NCI-H1048 (cell line): Measurements from ENCODE around the gene ARHGAP40.

Source experiments
- DNase-seq: peaks from one replicate; lab custom pipeline; 2025; lab: John Stamatoyannopoulos, UW

The ARHGAP40 gene

DNA sequence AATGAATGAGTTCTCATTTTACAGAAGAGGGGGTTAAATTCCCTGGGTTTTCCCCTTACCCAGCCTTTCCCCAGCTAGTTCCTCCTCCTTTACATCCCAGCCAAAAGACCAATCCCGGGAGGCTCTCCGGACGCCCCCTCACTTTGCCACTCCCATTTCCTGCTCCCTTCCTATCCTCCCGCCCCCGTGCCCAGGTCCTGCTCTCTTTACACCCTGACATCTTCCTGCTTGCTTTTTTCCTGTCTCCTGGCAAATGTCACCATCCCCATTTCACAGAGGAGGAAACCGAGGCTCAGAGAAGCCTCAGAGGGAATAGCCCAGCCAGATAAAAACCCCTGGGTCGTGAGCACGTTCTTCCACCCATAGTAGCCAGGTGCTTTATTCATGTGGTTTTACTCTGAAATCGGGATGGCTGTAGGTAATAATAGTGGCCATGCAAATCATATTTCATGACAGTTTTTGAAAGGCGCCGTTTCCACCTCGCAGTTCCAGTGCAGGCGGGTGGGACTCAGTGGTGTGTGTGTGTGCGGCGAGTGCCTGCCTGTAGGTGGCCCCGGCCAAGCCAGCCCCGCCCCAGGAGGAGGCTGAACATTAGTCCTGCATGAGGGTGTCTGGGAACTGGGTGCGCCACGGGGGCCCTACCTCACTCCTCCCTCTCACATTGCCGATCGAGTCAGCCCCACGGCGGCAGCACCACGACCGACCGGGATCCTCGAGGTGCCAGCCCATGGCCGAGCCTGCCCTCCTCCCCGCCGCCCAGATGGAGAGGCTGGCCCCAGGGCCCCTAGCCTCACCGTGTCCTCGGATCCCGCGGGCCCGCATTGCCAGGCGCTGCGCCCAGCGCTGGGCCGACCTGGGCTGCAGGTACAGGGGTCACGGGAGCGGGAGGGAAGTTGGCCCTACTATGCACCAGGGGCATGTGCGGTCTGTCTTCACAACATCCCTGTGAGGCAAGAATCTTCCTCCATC, at the start of gene ARHGAP40:
Gene ARHGAP40, plus strand, starts transcription at position 594 of the 969 bp plus-strand sequence.
- DNase-seq, result no peak

DNA sequence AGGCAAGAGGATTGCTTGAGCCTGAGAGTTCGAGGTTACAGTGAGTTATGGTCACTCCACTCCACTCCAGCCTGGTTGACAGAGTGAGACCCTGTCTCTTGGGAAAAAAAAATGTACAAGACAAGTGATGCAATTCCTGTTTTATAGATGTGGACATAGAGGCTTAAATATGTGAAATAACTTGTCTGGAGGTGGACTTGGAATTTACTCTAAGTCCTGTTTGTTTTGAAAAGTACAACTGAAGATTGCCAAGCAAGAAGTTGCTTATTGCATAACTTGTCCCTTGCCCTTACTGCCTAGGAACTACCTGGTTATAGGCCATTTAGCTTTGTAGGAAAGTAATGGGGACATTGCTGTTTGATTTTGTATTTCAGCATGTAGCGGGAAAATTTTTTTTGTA, 46.6 kb upstream of the ARHGAP40 start:
- DNase-seq, result no peak

DNA sequence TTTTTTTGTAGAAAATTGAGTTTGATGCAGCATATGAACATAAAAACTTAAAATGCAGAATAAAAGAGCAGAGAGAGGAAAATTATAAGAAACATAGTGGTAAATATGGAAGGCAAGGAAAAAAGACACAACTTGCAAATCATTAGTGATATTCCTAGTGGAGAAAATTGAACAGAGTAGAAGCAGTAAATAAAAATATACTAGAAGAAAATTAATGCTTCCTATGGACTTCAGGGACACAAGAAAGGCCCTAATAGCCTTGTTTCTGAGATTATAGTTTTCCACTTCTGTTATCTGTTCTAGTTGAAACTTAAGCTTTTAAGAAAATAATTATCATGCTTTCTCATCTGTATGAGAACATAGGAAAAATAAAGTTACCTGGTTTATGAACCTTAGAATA, 46.2 kb upstream of the ARHGAP40 start:
- no peak for DNase-seq

DNA sequence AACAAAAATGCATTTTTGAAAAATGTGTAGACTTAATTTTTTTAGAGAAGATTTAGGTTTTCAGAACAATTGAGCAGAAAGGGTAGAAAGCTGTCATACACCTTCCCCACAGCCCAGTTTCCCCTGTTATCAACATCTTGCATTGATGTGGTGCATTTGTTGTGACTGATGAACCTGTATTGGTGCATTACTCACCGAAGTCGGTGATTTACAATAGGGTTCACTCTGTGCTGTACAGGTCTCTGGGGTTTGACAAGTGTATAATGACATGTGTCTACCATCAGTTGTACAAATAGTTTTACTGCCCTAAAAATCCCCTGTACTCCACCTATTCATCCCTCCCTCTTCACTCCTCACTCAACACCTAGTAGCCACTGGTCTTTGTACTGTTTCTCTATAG, 44.4 kb upstream of the ARHGAP40 start:
- DNase-seq, result no peak

DNA sequence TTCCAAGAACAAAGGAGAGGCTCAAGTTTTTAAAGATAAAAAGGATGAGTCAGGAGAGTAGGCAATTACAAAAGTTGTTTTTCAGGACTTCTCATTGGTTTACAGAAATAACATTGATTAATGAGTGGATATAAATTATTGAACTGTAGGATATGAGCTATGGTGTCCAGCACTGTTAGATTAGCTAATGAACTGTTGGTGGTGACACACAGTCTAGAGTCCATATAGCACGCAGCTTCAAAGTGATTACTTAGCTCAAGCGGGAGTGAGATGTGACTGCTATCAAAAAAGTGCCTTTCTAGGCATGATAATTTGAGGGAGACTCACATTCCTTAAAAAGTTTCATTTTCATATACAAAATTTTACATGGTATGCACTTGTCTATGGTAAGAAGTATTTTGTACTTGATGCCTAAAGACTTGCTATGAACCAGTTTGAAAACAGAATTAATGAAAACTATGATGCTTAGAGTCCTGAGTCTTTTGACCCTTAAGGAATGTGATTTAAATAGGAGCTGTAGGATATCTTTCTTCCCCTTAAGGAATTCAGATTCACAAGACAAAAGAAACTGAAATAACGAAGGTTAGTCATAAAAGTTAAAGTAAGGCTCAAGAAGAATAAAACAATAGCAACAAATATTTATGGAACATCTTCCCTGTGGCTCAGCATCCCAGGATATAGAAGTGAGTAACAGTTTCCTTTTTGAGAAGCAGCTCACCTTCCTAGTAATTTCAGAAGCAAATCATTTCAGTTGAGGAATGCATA, 42.8 kb upstream of the ARHGAP40 start:
- DNase-seq, result no peak

DNA sequence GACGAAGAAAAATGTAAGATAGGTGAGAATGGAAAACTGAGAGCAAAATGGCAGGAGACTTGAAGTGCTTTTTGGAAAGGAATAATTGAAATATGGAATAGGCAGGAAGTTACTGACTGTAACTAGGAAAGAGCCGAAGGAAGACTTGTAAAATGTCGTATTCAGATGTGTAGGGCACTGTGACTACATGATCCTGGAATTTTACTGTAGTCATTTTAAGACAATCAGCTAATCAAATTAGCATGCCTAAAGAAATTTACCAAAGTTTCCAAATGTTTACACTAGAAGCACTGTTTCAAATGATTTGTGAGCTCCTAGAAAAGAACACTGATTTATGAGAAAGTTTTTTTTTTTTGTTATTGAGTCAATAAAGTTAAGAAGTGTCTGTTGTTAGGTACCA, 41.8 kb upstream of the ARHGAP40 start:
- DNase-seq, result no peak

DNA sequence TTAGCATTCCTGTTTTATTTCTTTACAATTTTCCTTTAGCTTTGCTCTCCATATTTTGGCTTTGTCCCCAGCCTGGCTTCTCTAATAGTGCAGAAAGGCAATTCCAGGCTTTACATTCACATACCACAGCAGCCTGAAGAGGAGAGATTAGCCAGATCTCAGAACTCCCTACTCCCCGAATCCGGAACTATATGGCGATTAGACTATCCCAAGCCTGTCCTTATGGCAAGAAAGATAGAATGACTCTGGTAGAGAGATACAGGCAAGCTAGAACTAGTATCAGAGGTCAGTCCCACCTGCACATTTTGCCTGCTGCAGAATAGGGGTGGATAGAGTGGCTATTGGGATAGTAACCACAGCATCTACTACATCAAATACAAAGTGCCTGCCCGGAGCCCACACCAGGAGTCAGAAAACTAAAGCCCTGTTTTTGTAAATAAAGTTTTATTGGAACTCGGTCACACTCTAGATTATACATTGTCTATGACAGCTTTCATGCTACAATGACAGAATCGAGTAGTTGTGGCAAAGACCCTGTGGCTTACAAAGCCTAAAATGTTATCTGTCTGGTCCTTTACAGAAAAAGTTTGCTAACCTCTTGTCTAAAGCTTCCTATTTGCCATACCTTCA, 37.7 kb upstream of the ARHGAP40 start:
- DNase-seq, result no peak

DNA sequence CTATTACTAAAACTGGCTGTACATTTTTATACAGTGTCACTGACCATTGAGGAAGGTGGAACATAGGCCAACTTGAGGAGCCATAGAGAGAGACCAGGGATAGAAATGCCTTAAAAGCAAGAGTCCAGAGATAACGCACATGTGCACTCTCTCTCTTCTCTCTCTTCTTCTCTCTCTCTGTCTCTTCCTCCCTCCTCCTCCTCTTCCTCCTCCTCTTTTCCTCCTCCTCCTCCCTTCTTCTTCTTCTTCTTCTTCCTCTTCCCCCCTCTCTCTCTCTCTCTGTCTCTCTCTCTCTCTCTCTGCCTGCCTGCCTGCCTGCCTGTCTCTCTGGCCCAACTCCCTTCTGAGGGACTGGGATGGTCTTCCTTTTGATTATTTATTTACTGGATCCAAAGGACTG, 36.9 kb upstream of the ARHGAP40 start:
- no peak for DNase-seq

DNA sequence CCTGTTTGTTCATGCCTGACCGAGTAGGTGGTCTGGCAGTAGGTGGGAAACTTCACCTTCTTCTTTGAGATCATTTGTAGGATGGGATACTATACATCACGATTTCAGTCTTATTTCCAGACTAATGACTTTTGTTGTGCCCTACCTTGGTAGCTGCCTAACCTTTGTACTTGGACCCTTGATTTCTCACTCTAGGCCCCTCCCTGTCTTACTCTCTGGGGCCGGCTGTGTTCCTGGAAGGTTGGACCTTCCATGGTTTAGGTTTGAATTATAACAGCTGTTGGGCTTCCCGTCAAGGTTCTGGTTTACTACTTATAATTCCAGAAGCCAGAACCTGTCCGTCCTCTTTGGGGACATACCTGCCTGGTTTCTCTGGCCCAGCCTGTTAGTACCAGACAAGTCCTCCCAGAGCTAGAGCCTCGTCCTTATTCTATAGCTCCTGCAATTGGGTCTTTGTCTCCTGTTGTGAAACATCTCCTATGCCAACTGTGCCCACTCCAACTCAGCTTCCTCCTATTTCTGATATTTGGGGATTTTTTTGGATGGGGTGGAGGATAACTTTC, 35.5 kb upstream of the ARHGAP40 start:
- DNase-seq, result no peak

DNA sequence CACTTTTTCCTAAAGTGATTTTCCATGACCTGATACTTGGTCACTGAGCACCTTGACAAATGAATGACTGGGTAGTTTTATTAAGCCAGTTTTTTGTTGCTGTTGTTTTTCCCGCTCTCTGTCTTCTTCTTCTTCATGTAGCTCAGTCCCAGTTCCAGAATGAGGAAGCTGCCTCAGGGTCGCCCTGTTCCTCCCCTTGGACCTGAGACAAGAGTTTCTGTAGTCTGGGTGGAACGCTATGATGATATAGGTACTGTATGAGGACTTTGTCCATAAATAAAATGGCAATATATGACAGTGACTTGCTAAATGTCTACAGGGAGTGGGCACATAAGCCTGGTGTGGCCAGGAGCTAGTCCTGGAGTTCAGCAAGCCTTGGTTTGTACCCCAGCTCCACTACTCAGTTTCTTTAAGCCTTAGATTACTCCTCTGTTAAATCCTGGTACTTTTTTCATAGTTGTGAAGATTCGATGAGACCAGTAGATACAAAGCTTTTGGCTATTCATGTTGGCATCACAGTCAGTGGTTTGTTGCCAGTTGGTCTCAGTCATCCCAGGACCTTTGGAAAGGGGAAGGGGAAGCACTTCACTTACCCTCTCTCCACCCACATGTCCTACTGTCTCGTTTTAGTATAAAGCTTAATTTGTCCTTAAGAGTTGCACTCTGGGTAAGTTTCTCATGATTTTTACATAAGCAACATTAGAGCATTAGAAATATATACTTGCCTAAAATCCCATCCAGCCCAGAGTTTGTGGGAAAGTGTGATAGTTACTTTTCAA, 31.7 kb upstream of the ARHGAP40 start:
- no peak for DNase-seq

DNA sequence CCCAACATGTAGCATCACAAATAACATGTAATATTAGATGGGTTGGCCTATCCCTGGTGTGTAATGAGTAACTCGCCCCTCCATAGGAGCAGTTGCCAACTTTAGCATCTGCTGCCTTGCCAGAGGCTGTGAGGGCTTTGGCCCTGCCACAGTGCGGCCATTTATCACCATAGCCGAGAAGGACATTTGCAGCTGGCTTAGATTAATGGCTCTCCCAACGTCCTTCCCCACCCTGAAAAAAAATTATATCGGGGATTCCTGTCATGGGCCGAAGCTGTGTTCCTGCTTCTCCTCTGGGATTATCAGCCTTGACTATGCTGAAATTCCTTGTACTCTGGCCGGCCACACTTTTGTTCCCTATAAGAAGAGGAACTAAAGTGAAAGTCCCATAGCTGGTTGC, 28.2 kb upstream of the ARHGAP40 start:
- no peak for DNase-seq

DNA sequence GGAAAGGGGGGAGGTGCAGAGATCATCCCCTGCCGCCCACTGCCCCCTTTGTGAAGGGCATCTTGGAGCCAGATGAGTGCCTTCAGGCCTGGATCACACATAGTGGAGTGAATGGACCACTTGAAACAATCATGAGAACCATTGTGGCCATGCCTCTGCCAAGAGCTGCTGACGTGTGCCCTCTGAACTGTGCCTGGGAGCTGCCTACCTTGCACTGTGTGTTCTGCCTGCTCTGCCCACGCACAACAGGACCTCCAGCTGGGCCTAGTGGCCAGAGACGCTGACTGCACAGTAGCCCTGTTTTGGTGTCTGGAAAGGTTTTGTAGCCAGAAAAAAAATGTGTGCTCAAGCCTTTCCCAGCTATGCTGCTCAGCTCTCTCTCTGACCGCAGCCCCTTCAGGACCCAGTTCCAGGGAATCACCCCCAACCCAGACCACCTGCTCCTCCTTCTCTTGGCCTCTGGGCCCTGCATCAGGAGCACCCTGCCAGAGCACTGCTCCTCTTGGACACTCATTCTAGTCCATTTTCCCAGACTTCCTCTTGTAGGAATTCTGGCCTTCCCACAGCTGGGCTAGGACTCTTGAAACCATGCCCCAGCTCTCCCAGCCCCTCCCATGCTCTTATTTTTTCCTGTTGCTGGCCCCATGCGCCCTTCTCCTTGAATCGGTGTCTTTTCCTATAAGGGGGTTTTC, 22.2 kb upstream of the ARHGAP40 start:
- no peak for DNase-seq

DNA sequence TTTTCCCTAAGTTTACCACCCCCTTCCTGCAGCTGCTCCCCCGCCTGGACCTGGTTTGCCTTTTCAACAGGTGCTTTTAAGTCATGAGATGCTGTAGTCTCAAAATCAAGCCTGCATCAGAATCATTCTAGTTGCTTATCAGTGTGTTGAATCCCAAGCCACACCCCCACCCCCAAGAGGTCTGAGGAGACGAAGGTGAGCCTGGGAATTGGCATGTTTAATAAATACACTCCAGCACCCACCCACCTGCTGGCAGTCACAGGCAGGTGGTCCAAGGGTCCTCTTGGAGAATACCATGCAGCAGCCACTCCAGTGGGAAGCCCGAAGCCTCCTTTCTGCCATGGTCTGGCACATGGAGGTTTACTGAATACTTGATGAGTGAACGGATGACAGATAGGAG, 21.7 kb upstream of the ARHGAP40 start:
- DNase-seq, result no peak

DNA sequence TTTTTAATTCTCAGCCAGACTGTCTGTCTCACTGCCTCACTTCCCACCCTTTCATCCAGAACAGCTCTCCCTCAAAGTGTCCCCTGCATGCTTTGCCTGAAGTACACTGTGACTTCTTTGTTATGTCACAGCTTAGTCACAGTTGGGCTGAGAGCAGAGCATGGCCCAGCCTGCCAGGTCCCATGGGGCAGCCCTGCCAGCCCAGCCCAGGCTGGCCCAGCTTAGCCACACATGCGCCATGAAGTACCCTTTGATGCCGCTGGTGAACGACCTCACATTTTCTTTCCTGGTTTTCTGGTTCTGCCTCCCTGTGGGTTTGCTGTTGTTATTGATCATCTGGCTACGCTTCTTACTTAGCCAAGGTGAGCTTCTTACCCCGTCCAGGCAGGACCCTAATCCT, 20.6 kb upstream of the ARHGAP40 start, which contains the start of gene ADIG:
Gene ADIG, plus strand, starts transcription at position 185 of the 400 bp plus-strand sequence. Its CDS starts 54 bp downstream, at position 239.
- DNase-seq, result no peak

DNA sequence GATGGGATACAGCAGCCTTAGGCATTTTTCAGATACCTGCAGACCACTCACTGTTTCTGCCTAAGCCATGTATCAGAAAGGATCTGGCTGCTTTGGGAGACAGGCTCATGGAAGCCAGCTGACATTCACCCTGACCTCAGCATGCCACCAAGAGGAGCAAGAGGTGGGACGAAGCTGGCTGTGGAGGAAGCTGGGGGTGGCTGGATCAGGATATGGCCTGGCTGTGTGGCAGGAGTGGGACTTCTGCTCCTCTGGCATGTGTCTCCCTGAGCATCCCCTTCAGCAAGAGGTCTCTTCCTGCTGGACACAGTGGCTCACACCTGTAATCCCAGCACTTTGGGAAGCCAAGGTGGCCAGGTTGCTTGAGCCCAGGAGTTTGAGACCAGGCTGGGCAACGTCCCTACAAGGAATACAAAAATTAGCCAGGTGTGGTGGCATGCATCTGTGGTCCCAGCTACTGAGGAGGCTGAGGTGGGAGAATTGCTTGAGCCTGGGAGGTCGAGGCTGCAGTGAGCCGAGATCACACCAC, 19.7 kb upstream of the ARHGAP40 start:
- no peak for DNase-seq

DNA sequence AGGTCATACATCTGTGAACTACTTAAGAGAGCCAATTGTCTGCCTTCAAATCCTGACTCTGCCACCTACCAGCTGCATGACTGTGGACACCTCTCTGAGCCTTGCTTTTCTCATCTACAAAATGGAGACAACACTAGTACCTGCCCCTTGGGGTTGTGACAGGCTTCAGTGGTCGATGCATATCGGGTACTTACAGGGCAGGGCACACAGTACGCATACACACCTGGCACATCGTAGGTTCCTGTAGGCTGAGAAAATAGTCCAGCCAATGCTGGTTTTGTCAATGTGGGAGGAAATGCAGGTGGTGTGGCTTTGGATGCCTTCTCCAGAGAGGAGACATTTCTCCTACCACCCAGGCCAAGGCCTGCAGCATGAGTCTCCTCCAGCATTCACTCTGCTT, 18.3 kb upstream of the ARHGAP40 start:
- DNase-seq, result no peak

DNA sequence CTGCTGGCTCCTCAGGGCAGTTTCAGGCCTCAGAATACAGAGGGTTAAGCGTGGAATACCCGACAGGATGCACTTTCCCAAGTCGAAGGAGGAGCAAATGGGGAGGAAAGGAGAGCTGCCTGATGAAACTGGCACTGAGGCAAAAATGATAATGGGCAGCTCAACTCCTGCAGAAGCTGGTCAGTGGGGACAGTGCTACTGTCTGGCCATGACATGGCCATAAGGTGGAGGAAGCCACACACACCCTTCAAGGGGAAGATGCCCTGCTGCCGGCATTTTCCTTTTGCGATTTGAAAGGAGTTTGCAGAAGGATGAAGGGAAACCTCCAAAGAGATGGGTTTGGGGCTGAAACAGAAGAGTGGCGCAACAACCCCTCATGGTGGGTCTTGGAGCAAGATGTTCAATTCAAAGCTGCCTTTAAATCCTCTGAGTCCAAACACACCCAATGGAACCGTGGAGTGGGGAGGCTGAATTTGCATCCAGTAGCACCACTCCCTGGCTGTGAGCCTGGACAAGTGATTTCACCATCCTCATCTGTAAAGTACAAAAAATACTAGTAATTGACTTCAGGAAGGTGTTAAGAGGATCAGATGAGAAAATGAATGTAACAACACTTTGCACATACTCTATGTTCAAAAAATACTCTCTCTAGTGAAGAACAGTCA, 17.4 kb upstream of the ARHGAP40 start:
- DNase-seq, result no peak

DNA sequence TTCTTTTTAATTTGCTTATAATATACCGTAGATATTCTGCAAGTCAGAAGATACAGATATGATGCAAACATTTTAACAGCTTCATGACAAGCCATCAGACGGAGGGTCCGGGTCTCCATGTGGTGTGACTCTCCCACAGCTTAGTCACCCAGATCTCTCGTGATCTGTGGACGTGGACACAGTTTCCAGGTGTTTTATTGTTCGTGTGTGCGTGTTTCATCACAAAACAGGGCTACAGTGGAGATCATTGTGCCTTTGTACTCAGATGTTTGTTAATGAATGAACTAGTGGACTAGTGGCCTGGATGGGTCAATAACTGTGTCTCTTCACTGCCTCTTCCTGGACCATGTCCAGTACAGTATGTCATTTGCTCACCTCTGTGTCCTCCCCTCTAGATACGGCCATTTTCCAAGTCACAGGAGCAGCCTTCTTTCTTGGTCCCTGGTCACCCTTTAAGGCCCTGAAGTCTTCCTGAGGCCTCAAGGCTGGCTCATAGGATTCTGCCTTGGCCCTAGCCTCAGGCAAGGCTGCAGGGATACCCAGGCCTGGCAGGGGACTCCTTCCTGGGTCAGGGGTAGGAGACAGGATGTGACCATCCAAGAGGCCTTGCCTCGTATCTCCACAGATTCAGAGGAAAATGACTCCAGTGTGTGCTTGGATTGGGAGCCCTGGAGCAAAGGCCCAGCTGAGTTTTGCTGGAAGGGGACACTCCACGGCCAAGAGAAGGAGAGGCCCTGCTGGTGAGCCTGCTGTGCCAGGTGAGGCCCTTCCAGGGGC, 16.0 kb upstream of the ARHGAP40 start:
- DNase-seq, result no peak

DNA sequence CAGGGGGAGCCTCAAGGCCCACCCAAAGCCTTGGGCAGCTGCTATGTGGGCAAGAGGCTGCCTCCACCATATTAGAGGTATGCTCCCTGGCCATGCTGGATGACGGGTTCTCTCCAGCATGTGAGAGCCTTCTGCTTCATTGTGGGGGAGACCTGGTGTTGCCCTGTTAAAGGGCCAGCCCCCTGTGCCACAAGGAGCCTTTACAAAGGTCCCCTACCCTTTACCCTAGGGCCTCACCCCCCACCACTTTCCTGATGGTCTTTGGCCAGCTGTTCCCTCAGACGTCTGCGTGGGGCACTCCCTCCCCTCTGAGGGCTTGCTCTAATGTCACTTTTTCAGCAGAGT, 15.5 kb upstream of the ARHGAP40 start:
- DNase-seq, result no peak
